ENCODE results near the gene ESPNL.
"Not testable (repeated sequence)": the region's sequence is repeated elsewhere in the genome, so short reads cannot be mapped to it uniquely, and the experiment has no call there.

ESPNL gene

DNA sequence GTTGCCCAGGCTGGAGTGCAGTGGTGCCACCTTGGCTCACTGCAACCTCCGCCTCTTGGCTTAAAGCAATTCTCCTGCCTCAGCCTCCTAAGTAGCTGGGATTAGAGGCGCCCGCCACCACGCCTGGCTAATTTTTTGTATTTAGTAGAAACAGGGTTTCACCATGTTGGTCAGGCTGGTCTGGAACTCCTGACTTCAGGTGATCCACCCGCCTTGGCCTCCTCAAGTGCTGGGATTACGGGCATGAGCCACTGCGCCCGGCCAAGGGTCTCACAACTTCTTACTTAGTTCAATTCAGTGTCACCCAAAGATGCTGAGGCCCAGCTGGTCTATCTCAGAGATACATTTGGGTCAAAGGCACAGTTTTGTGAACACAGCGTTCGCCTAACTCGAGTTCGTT is 15.6 kb downstream of the ESPNL start:
- not testable (repeated sequence) for DNase-seq (ENCODE audit: low spot score)

DNA sequence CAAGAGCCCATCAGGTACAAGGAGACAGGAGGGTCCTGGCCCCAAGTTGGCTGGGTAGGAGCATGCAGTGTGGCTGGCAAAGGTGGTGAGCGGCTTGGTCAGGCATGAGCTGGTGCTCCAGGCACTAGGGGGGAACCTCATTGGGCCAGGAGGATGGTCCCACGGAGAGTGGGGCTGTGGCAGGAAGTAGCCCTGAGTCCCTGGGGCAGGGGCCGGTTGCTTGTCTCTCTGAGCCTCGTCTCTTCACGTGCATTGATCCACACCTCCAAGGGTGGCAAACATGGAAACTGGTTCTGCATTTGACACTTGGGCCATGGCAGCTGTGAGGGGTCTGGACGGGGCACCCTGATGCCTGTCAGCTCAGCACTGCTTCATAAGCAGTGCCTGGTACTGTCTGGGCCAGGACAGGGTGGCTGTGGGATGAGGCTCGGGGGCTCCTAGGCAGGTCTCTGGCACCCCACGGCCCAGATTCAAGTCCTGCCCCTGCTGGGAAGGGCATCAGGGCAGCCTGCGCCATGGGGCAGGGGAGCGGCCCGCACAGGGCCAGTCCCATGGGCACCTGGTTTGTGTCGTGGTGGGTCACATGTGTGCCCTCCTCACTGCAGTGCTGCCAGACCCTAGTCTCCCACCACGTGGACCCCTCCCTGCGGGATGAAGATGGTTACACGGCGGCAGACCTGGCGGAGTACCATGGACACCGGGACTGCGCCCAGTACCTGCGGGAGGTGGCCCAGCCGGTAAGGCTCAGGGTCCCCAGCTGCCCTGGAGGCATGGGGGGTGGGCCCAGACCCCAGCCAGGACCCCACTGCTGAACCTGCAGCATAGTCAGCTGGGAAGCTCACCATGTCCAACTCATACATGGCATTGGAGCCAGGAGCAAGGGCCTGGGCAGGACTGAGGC is 16.4 kb downstream of the ESPNL start:
- DNase-seq (ENCODE audit: low spot score), result no peak

DNA sequence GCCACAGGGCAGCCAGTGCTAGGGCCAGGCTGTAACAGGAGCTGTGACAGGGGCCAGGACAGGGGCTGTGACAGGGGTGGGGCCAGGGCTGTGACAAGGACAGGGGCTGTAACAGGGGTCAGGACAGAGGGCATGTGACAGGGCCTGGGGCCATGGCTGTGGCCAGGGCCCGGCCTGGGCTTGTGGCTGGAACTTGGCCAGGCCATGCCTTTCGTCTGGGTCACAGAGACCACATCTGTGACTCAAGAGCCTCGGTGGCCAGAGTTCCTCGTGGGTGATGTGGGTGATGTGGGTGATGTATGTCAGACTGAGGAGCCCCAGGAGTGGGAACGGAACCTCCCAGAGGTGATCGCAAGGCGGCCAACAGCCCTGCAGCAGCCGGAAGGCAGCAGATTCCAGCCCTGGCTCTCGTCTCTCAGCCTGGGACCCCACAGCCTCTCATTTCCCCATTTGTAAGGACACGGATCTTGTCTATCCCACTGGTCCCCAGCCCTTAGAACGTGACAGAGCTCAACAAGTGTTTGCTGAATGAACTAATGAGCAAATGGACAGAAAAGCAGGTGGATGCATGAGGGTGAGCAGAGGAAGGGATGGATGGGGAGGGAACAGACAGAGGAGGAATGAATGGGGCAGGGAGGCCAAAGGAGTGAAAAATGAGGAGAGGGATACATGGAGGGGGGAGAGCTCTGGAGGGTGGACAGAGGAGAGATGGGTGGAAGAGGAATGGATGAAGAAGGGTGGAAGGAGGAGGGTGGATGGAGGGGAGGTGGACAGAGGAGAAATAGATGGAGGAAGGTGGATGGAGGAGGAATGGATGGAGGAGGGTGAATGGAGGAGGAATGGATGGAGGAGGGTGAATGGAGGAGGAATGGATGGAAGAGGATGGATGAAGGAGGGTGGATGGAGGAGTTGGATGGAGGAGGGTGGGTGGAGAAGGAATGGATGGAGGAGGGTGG is 17.3 kb downstream of the ESPNL start:
- DNase-seq (ENCODE audit: low spot score), result peak; percentile 82

DNA sequence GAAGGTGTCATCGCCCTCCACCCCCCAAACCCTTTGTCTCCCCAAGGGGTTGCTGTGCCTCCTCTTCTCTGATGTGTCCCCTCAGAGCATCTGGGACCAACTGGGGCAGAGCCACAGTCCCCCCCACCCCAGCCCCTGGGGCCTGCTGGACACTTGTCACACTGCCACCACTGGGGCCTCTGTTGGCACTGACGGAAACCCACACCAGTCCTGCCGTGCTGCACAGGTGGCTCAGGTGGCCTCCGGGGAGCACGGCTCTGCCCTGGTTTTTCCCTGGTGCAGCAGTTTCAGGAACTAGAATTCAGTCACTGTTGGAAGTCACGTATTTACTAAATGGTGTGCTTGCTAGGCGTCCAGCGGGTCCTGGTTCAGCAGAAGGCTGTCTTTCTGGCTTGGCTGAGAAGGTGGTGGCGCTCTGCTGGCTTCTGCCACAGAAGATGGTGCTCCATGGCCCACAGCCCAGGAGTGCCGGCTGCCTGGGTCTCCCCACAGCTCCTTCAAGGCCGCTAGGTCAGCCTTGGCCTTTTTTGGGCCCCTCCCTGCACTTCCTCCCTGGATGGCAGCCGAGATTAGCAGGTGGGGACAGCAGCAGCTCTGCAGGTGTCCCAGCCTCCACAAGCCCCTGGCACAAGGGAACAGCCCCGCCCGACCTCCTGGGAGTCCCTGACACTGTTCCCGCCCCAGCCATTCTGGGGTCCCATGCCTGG is 19.8 kb downstream of the ESPNL start:
- no peak for DNase-seq (ENCODE audit: low spot score)

DNA sequence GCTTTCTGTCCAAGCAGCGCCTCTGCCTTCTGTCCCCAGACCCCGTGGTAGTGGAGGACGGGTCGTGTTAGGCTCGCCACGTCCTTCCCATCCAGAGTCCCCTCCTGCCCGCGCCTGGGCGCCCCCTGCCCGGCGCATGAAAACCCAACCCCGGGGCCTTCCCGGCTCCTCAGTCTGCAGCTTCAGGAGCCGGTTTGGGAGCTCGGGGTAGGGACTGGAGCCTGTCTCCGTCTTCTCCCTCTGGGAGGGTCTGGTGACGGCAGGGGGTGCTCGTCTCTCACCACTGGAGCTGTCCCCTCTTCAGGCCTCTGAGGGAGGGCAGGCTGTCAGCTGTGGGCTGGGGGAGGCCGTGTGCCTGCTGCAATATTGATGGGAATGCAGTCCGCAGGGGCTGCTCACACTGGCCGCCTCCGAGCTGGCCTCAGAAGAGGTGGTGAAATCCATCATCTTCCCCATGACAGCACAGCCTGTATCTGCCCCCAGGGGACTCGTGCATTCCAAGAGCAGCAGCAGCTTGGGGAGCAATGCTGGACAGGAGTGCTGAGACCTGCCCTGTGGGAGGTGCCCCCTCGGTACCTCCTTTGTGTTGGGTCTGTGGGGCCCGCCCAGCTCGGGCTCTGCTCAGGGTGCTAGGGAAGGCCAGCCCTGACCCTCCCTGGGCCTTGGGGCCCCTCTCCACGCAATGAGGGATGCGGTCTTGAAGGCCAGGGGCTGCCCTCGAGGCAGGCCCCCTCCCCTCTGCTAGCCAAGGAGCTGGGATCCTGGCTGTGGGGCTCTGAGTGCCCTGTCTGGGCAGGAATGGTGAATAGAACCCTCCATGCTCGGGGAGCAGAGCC is 20.5 kb downstream of the ESPNL start:
- DNase-seq (ENCODE audit: low spot score), result no peak

DNA sequence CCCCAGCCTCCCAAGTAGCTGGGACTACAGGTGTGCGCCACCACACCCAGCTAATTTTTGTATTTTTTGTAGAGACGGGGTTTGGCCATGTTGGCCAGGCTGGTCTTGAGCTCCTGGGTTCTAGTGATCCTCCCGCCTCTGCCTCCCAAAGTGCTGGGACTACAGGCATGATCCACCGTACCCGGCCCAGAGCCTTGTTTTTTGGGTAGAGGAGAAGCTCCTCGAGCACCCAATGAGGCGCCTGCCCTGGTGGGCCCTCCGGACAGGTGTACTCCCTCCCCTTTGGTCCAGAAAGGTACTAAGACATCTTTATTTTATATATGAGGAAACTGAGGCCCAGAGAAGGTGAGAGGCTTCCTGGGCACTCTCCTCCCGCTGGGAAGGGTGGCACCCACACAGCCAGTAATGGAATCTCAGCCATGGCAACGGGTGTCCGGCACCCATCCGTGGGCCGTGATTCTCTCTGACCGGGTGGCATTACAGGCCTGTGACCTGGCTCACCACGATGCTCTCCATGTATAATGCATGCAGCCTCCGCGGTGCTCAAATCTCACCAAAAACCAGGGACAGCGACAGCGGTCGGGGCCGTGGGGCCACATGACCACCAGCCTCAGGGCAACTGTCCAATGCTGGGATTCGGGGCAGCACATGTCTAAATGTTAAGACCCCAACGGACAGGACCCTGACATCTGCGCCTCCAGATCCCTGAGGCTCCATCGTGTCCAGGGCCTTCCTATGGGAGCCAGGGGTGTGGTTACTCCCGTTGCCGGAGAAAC is 21.6 kb downstream of the ESPNL start:
- DNase-seq (ENCODE audit: low spot score), result no peak

DNA sequence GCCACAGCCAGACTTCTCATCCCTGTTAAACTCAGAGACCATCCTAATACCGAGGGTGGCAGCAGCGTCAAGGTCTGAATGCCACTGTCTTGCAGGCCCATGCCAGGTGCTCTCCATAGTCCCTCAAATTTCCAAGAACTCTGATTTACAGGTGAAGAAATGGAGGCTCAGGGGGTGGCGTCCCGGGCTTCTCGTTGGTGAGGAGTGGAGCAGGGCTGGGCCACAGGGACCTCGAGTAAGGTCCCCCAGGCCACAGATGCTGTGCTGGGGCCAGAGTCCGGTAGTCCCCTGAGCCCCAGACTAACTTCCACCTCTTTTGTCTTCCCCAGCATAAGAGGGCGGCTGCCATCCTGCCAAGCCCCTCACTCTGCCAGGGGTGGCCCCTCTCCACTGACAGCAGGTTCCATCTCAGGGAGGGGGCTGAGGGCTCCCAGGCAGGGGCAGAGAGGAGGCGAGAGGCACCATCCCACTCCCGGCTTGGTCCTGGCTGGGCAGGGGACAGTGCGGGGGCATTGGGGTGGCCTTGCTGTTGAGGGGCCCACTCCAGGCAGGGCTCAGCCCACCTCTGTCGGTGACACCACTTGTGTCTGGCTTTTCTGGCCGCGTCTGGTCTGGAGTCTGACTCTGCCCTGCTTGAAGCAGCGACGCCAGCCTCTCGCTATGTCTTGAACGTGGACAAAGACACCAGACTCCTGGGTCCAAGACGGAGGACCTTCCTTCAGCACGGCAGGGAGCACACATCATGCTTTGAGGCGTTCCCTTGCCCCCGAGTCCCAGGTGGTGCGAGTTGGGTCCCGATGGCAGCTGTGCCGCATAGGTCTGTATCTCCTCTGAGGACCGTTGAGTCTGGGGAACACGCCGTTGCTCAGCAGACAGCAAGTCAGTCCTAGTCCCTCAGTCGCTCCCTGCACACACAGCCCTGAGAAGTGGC is 22.4 kb downstream of the ESPNL start:
- no peak for DNase-seq (ENCODE audit: low spot score)

DNA sequence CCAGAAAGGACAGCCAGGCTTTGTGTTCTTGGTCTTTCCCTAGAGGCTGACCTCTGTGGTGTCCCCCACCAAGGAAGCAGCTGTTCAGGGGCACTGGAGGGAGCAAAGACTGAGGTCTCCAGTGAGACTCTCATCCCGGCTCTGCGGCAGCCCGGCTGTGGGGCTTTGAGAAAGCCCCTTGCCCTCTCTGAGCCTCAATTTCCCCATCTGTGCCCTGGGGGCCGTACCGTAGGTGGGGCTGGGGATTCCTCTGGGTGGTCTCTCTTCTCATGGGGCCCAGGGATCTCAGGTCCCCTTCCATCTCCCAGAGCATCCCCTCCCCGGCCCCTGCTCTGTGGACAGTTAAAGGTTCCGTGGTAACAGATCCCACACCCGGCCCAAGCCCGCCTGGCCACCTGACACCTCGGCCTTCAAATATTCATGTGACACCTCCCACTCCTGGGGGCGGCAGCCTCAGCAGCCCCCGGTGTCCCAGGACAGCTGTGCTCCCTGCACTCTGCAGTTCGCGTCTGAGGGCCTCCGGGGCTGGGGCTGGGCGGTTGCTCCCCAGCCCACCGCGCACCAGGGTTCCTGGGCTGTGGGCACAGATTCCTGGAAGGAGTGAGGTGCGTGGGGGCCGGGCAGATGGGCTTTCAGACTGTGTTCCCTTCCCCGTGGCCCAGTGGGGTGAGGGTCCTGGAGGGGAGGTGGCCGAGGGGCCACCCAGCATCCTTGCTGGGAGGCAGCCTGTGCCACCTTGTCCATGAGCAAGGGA is 23.3 kb downstream of the ESPNL start:
- DNase-seq (ENCODE audit: low spot score), result no peak

DNA sequence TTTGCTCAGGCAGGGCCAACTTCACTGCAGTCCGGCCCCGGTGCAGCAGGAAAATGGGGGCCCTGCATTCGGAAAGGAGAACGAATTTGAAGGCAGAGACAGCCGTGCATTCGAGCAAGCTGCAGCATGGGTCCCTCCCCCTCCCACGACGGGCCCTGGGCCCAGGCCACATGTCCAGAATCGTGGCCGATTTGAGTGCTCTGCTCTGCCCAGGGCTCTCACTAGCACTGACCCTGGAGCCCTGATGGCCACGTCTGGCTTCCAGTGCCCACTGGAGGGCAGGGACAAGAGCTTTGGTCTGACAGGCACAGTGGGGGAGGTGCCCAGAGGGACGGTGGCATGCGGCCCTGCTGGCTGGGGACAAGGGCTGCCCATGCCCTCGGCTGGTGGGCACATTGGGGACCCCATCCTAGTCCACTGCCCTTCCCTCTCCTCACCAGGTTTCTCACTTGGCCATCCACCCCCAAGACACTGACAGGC is 23.9 kb downstream of the ESPNL start:
- DNase-seq (ENCODE audit: low spot score), result no peak

DNA sequence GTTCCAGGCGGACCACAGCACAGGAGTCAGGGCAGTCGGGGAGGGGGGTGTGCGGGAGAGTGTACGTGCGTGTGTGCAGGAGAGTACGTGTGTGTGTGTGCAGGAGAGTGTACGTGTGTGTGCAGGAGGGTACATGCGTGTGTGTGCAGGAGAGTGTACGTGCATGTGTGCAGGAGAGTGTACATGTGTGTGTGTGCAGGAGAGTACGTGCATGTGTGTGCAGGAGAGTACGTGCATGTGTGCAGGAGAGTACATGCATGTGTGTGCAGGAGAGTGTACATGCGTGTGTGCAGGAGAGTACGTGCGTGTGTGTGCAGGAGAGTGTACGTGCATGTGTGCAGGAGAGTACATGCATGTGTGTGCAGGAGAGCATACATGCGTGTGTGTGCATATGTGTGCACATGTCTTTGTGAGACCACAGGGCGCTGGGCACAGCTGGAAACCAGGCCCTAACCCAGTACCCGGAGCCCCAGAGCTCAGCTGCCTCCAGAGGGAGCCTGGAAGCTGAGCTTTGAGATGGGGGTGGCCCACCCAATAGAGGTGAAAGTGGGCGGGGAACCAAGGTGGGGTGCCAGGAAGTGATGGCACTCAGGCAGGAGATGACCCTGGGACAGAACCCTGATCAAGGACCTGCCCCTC is 24.5 kb downstream of the ESPNL start:
- no peak for DNase-seq (ENCODE audit: low spot score)

DNA sequence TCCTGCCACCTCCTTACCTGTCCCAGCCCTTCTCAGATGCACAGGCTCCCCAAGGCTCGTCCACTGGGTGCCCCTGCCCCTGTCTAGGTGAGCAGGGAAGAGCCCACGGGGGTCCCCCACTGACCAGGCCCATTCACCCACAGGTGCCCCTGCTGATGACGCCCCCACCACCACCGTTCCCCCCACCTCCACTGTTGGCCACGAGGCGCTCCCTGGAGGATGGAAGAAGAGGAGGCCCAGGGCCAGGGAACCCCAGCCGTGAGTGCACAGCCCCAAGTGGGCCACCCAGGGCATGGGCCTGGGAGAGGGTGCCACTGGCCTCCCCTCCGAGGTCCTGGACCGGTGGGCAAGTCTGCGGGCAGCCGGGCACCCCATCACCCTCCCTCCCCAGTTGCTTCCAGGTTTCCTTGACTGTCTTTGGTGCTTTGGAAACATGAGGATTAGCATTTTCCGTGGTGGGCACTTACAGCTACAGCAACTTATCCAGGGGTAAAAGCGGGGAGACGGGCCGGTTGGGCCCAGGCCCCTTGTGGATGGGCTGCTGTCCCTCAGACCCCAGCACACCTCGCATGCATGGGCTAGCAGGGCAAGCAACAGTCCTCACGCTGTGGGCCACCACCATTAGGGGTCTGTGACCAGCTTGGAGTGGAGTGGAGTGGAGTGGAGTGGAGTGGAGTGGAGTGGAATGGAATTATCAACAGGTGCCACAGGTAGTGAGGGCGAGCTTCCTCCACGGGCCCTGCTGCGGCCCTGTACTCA is 25.2 kb downstream of the ESPNL start:
- DNase-seq (ENCODE audit: low spot score), result no peak

DNA sequence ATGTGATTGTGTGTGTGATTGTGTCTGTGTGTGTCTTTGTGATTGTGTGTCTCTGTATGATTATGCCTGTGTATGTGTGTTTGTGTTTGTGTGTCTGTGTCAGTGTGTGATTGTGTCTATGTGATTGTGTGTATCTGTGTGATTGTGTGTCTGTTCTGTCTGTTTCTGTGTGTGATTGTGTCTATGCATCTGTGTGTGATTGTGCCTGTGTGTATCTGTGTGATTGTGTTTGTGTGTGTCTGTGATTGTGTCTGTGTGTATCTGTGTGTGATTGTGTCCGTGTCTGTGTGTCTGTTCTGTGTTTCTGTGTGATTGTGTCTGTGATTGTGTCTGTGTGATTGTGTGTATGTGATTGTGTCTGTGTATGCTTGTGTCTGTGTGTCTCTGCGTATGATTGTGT is 26.2 kb downstream of the ESPNL start:
- no peak for DNase-seq (ENCODE audit: low spot score)

DNA sequence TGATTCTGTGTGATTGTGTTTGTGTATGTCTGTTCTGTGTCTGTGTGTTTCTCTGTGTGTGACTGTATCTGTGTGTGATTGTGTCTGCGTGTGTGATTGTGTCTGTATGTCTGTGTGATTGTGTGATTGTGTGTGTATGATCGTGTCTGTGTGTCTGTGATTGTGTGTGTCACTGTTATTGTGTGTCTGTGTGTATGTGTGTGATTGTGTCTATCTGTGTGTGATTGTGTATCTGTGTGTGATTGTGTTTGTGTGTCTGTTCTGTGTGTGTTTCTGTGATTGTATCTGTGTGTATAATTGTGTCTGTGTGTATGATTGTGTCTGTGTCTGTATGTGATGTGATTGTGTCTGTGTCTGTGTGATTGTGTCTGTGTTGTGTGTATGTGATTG is 26.6 kb downstream of the ESPNL start:
- no peak for DNase-seq (ENCODE audit: low spot score)

DNA sequence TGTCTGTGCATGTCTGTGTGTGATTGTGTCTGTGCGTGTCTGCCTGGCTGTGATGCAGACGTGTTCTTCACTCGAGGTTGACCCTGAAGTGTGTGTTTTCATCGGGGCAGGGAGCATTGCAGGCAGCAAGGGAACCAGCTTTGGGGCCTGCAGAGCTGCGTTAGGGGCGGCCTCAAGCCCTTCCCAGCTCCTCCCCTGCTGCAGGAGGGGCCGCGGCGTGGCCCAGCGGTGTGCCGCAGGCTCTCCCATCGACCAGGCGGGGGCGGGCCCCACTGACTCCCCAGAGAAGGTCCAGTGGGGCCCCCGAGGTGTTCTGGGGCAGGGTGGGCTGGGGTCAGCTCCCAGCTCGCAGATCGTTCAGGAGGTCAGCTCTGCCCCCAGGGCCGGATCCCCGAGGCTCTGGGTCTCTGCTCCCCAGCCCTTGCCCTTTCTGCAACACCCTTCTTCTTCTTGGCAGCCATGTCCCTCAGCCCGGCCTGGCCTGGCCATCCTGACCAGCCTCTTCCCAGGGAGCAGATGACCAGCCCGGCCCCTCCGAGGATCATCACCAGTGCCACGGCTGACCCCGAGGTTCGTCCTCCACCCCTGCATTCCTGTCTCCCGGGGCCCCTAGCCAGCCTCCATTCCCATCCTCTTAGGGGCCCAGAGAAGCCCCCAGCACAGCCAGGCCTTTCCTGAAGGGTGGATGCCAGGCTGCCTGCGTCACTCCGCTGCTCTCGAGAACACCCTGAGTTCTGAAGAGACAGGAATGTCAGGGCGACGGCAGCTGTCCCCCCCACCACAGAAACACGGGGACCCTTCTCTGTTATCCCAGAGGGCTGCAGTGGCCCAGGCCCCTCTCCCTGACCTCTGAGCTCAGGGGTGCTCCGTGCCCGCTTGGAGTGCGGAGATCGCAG is 27.3 kb downstream of the ESPNL start:
- DNase-seq (ENCODE audit: low spot score), result peak; percentile 92

DNA sequence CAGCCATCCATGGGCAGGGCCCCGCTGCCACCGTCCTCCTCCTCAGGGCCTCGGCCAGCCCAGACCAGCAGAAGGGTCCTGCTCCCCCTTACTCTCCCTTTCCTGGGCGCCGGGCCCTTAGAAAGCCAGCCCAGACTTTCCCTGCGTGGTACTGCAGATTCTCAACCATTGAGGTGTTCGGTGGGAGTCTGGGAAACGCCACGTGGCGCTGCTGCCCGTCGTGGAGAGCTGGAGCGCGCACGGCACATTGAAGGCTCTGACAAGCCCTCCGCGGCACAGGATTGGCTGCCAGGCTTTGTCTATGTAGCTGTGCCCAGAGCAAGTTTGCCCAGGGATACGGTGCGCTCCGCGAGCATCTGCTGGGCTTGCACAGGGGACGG is 27.9 kb downstream of the ESPNL start:
- no peak for DNase-seq (ENCODE audit: low spot score)

DNA sequence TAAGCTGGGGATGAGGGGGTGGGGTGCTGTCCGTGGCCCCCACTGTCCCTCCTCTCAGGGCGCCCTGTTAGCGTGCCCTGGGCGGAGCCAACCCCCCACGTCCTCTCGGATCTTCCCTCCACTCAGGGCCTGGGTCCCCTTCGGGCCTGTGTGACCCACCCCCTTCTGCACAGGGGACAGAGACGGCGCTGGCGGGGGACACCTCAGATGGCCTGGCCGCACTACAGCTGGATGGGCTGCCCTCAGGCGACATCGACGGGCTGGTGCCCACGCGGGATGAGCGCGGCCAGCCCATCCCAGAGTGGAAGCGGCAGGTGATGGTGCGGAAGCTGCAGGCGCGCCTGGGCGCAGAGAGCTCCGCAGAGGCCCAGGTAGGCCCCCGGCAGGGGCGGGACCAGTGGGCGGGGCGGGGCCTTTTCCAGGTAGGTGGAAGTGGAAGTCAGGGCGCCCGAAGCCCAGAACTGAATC is 28.4 kb downstream of the ESPNL start:
- DNase-seq (ENCODE audit: low spot score), result no peak
